ENCODE results near the gene PAM16.

PAM16 gene

GRCh38 chr16:4333308-4333638 lies 17.8 kb downstream of the PAM16 start:
- H3K27me3 ChIP-seq (ENCODE audit: control insufficient read depth, low read length) = peaks cover 7% of the 10 kb centered on the region
- peaks cover 2% of the 10 kb centered on the region for H3K4me1 ChIP-seq (ENCODE audit: control insufficient read depth, low read length)
- no peak overlapping the region for H3K4me2 ChIP-seq (ENCODE audit: low read length)
- H3K9me3 ChIP-seq (ENCODE audit: control insufficient read depth, insufficient read depth, low read length) = no peaks in the 10 kb centered on the region
- H3K9me2 ChIP-seq (replicated peaks; ENCODE audit: control insufficient read depth, low read length) = no peaks in the 10 kb centered on the region
- no peaks in the 10 kb centered on the region for H3K36me3 ChIP-seq (ENCODE audit: control insufficient read depth, low read length)
- no peaks in the 10 kb centered on the region; the same call in 1 of the 2 replicates for H4K20me1 ChIP-seq (ENCODE audit: control insufficient read depth, insufficient read depth, low read depth, low read length)
- TF ChIP-seq EZH2phosphoT487 (IDR thresholded peaks at IDR 0.05; ENCODE audit: borderline replicate concordance, low read length) = no peak
- TF ChIP-seq, protein P1, sequence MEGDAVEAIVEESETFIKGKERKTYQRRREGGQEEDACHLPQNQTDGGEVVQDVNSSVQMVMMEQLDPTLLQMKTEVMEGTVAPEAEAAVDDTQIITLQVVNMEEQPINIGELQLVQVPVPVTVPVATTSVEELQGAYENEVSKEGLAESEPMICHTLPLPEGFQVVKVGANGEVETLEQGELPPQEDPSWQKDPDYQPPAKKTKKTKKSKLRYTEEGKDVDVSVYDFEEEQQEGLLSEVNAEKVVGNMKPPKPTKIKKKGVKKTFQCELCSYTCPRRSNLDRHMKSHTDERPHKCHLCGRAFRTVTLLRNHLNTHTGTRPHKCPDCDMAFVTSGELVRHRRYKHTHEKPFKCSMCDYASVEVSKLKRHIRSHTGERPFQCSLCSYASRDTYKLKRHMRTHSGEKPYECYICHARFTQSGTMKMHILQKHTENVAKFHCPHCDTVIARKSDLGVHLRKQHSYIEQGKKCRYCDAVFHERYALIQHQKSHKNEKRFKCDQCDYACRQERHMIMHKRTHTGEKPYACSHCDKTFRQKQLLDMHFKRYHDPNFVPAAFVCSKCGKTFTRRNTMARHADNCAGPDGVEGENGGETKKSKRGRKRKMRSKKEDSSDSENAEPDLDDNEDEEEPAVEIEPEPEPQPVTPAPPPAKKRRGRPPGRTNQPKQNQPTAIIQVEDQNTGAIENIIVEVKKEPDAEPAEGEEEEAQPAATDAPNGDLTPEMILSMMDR (IDR thresholded peaks at IDR 0.05; ENCODE audit: low read depth, low read length, poor library complexity, severe bottlenecking) = no peak
- H3K4me3 ChIP-seq (ENCODE audit: low read length) = no peak overlapping the region
- no peaks in the 10 kb centered on the region for H3K79me2 ChIP-seq (ENCODE audit: control insufficient read depth, low read length)
- no peaks in the 10 kb centered on the region for H3F3A ChIP-seq (ENCODE audit: control insufficient read depth, insufficient read depth)
- H3K27ac ChIP-seq (ENCODE audit: low read depth, low read length) = no peak overlapping the region

GRCh38 chr16:4332623-4333307 lies 18.4 kb downstream of the PAM16 start:
- H3K27me3 ChIP-seq (ENCODE audit: control insufficient read depth, low read length) = peaks cover 12% of the 10 kb centered on the region
- no peaks in the 10 kb centered on the region for H3K9me3 ChIP-seq (ENCODE audit: control insufficient read depth, insufficient read depth, low read length)
- TF ChIP-seq, protein P1 (IDR thresholded peaks at IDR 0.05; ENCODE audit: low read depth, low read length, poor library complexity, severe bottlenecking) = no peak
- TF ChIP-seq EZH2phosphoT487 (IDR thresholded peaks at IDR 0.05; ENCODE audit: borderline replicate concordance, low read length) = no peak
- H3K9me2 ChIP-seq (replicated peaks; ENCODE audit: control insufficient read depth, low read length) = no peaks in the 10 kb centered on the region
- no peak overlapping the region for H3K27ac ChIP-seq (ENCODE audit: low read depth, low read length)
- H4K20me1 ChIP-seq (ENCODE audit: control insufficient read depth, insufficient read depth, low read depth, low read length) = no peaks in the 10 kb centered on the region; the same call in 1 of the 2 replicates
- peaks cover 7% of the 10 kb centered on the region for H3K4me1 ChIP-seq (ENCODE audit: control insufficient read depth, low read length)
- no peak overlapping the region for H3K4me2 ChIP-seq (ENCODE audit: low read length)
- H3K79me2 ChIP-seq (ENCODE audit: control insufficient read depth, low read length) = no peaks in the 10 kb centered on the region
- H3F3A ChIP-seq (ENCODE audit: control insufficient read depth, insufficient read depth) = no peaks in the 10 kb centered on the region
- H3K36me3 ChIP-seq (ENCODE audit: control insufficient read depth, low read length) = no peaks in the 10 kb centered on the region
- H3K4me3 ChIP-seq (ENCODE audit: low read length) = no peak overlapping the region

DNA sequence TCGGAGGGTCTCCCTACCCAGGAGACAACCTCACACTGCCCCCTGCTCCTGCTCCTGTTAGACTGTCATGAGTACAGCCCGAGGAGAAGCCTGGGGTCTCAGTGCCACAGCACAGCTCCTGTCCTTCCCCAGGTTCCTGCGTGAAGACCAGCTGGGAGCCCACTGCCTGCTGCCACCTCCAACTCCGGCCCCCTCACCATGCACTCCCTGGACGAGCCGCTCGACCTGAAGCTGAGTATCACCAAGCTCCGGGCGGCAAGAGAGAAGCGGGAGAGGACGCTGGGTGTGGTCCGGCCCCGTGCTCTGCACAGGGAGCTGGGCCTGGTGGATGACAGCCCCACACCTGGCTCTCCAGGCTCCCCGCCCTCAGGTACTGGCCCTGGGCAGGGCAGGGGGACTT lies 19.0 kb downstream of the PAM16 start:
- no peaks in the 10 kb centered on the region for H3K36me3 ChIP-seq (ENCODE audit: control insufficient read depth, low read length)
- H3K4me1 ChIP-seq (ENCODE audit: control insufficient read depth, low read length) = peaks cover 11% of the 10 kb centered on the region
- no peaks in the 10 kb centered on the region for H3K79me2 ChIP-seq (ENCODE audit: control insufficient read depth, low read length)
- H4K20me1 ChIP-seq (ENCODE audit: control insufficient read depth, insufficient read depth, low read depth, low read length) = no peaks in the 10 kb centered on the region; the same call in 1 of the 2 replicates
- H3K4me3 ChIP-seq (ENCODE audit: low read length) = no peak overlapping the region
- H3F3A ChIP-seq (ENCODE audit: control insufficient read depth, insufficient read depth) = no peaks in the 10 kb centered on the region
- H3K27me3 ChIP-seq (ENCODE audit: control insufficient read depth, low read length) = peaks cover 17% of the 10 kb centered on the region
- H3K9me2 ChIP-seq (replicated peaks; ENCODE audit: control insufficient read depth, low read length) = no peaks in the 10 kb centered on the region
- no peak overlapping the region for H3K27ac ChIP-seq (ENCODE audit: low read depth, low read length)
- H3K4me2 ChIP-seq (ENCODE audit: low read length) = no peak overlapping the region
- H3K9me3 ChIP-seq (ENCODE audit: control insufficient read depth, insufficient read depth, low read length) = no peaks in the 10 kb centered on the region
- no peak for TF ChIP-seq EZH2phosphoT487 (IDR thresholded peaks at IDR 0.05; ENCODE audit: borderline replicate concordance, low read length)
- TF ChIP-seq, protein P1 (IDR thresholded peaks at IDR 0.05; ENCODE audit: low read depth, low read length, poor library complexity, severe bottlenecking) = no peak
